Uterus (tissue), 2 donors: ENCODE data around the gene PRR30.

ENCODE experiments used
- POLR2A ChIP-seq, 2 donors: fragments of 450-650 bp; IDR thresholded peaks; one replicate each; pipeline ENCODE4 v1.6.1; 2016; ENCODE audit warnings: antibody characterized with exemption in 2 of 2, mild to moderate bottlenecking in 1 of 2, moderate library complexity in 1 of 2
- TF ChIP-seq, protein P1 (sequence below), 4 experiments: fragments of 200-600 bp in 2 of 4; fragments of 450-650 bp in 2 of 4; sonication (generic) in 2 of 4; IDR thresholded peaks; one replicate each; pipeline ENCODE4 v1.5.1; 2016 to 2019; ENCODE audit warnings: antibody characterized with exemption in 4 of 4, mild to moderate bottlenecking in 2 of 4, moderate library complexity in 1 of 4

DNA sequence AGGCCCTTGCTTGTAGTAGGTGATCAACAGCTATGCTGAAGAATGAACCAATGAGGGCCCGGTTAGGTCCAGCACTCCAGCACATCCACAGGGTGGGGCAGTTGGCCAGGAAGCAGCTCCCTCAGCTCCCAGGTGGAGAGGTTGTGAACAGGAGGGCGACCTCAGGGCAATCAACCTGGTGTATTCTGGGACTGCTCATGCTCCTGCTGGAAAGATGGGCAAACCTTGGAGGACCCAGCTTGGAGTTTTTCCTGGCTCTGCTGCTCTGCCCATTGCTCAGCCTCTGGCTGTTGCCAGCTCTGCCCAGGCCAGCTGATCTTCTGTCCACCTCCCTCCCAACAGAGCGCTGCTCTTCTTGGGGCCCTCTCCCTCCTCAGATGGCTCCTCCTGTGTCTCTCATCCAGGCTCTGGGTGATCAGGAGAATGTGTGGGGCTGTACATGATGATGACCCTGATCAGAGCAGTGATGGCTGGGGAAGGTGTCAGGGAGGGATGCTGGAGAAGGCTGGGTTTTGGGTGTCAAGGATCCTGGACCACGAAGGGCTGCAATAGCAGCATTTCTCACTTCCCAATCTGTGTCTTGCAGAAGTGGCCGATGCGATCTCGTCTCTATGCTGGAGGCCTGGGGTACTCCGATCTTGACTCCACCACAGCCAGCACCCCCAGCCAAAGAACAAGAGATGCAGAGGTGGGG, 13.0 kb upstream of the PRR30 start:
- TF ChIP-seq POLR2A (IDR thresholded peaks at IDR 0.05) = no peak
- TF ChIP-seq, protein P1, sequence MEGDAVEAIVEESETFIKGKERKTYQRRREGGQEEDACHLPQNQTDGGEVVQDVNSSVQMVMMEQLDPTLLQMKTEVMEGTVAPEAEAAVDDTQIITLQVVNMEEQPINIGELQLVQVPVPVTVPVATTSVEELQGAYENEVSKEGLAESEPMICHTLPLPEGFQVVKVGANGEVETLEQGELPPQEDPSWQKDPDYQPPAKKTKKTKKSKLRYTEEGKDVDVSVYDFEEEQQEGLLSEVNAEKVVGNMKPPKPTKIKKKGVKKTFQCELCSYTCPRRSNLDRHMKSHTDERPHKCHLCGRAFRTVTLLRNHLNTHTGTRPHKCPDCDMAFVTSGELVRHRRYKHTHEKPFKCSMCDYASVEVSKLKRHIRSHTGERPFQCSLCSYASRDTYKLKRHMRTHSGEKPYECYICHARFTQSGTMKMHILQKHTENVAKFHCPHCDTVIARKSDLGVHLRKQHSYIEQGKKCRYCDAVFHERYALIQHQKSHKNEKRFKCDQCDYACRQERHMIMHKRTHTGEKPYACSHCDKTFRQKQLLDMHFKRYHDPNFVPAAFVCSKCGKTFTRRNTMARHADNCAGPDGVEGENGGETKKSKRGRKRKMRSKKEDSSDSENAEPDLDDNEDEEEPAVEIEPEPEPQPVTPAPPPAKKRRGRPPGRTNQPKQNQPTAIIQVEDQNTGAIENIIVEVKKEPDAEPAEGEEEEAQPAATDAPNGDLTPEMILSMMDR (IDR thresholded peaks at IDR 0.05) = no peak
